GM18505 (cell line): ENCODE results near the gene RFTN1.
"Not testable (repeated sequence)": the region's sequence is repeated elsewhere in the genome, so short reads cannot be mapped to it uniquely, and the experiment has no call there.

Source experiments
- ATAC-seq: cut with Tn5 transposase; IDR thresholded peaks from one replicate; pipeline ENCODE4 v1.9.1; 2021; ENCODE audit not compliant: unreplicated experiment
- POLR2A ChIP-seq: IDR thresholded peaks from 4 replicates; pipeline ENCODE4 v1.6.1; 2011; ENCODE audit warnings: borderline replicate concordance; ENCODE audit not compliant: insufficient read depth, insufficient read length; ENCODE audit errors: extremely low read depth

Gene RFTN1

DNA sequence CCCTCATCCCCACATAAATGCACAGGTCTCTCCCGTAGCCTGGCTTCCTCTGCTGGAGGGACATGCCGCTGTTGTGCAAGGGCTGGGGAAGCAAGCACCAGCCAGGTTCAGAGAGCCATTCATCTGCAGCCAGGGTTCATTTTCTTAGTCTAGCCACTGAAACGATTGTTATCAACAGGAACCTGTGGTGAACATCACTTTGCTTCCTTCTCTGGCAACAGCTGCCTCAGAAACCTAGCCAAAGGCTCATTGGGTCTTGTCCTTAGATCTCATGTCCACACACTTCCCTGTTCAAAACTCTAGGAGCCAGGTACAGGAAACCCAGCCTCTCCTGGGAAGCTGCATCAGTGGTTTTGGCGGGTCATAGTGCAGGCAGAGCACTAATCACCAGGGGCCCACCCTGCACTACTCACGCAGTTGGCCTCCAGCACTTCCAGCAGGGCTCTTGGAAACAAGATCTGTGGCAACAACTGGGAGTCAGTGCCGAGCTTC, 201.5 kb downstream of the RFTN1 start:
- no peak for TF ChIP-seq POLR2A
- peak; percentile 69 for ATAC-seq

DNA sequence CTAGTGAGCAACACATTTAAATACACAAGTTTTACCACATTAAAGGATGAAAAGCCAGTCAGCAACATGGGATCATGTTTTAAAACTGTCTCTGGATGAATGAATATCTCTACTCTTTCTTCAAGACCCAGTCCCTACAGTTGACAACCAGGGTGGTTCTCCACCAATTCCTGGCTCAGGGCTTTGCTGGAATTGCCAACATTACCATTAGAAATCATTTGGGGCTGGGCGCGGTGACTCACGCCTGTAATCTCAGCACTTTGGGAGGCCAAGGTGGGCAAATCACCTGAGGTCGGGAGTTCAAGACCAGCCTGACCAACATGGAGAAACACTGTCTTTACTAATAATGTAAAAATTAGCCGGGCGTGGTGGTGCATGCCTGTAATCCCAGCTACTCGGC, 203.0 kb downstream of the RFTN1 start:
- not testable (repeated sequence) for ATAC-seq

DNA sequence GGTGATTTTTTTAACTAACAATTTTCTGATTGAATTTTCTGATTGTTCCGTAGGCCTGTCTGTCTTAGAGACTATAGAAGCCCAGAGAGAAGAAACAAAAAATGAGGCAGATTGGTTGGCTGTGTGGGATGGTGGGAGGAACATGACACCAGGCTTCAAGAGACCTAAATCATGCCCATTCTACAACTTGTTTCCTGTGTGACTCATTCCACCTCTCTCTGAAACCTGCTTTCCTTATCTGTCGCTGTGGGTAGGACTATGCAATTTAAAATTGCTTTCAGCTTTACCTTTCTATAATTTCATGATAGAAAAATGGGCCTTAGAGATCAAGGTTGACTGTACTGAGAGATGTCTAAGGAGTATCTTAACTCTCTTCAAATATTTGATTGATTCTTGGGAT, 203.9 kb downstream of the RFTN1 start:
- peak; percentile 82 for ATAC-seq

DNA sequence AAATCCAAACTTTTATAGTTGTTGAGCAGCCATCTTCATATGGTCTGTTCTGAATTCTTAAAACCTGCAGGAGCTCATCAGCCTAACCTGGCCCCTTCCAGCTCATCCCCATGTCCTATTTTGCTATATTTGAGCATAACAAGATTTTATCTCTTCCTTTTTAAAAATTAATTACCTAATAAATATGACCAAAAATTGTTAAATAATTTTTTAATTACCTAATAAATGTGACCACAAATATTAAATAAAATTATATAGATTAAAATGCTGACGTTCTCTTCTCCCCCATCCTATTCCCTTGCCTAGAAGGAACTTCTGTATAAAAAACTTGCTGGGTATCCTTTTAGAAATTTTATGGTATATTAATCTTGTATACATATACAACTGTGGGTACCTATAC, 204.8 kb downstream of the RFTN1 start:
- no peak for TF ChIP-seq POLR2A
- ATAC-seq, result no peak

More for the DNA sequence above, 203.9 kb downstream of the RFTN1 start:
- TF ChIP-seq POLR2A, result no peak

DNA sequence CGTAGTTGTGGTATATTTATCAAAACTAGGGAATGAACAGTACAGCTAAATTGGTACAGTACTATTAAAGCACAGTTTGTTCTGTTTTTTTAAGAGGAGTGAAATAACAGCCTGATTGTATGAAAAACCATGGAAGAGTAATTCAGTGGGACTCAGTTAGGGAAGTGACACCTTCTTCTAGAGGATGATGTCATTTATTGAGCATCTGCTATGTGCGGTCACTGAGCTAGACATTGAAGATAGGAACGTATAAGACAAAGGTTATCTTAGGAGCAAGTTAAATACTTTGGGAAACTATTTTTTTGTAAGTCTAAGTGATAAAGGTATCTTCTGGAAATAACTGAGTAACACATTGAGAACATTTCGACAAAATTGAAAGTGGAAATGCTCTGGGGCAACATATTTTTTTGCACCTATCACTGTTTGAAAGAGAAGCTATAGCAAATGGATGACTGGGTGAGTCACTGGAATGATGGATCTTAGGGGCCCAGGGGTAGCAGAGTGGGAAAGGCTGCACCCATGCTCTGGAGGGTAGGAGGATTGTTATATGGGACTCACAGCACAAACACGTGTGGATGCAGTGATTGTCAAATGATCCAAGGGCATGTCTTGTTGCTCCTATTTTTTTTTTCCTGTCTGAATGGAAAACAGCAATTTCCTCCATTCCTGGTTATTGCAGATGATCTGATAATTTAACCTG, 205.5 kb downstream of the RFTN1 start:
- no peak for ATAC-seq
- no peak for TF ChIP-seq POLR2A

DNA sequence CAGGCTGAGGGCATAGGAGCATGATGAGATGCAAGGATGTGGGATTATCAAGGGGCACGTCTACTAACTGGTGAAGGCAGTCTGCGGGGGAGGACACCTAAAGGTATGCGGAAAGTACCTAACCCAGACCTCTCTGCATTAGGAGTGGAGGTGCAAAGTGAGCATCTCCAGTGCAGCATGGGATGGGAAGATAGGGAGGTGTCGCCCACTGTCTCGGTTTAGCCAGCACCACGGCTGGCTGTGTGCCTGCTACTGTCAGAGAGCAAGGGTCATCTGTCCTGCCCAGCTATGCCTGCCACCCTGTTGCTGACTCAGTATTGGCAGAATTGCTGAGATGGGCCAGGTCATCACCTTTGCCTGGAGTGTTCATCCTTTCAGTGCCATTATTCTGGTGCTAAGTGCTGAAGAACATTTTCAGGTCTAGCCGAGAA, 208.4 kb downstream of the RFTN1 start:
- no peak for ATAC-seq
- TF ChIP-seq POLR2A, result peak; percentile 38

DNA sequence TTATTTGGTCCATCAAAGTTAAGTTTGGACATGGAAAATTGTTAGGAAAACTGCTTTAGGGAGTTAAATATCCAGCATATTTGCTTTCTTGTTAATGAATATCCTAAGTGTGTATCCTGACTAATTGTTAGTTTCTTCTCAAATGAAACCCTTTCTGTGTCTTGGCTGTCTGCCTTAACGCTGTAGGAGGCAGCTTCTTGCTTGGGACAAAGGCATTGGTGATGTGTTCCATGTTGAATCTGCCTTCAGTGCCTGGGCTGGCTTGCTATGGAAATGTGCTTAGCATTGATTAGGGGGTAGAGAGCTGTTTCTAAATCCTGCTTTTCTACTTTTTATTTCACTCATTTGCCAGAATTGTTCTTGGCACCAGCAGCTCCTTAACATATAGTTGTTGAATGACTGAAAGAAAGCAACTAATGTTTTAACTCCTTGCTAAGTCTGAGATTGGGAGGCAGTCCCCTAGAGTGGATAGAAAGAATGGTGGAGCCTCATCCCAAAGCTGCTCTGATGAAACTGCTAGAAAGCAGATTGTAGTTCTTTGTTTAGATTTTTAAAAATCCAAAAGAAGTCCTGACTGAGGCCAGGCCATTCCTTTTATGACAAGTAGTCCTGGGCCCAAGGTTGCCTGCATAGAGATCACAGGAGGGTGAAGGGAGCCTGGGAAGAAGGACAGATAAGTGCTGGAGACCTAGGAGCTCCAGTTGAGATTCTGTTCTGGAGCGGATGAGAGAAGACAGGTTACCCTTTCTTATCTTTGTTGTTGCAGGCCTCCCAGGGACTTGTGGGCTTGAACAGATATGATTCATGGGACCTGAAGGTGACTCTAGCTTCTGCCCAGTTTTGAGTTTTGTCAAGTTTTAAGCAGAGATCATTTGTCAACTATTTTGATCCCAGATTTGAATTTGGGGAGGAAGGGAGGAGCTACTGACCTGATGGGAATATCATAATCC, 209.2 kb downstream of the RFTN1 start:
- ATAC-seq, result no peak
- TF ChIP-seq POLR2A, result no peak

DNA sequence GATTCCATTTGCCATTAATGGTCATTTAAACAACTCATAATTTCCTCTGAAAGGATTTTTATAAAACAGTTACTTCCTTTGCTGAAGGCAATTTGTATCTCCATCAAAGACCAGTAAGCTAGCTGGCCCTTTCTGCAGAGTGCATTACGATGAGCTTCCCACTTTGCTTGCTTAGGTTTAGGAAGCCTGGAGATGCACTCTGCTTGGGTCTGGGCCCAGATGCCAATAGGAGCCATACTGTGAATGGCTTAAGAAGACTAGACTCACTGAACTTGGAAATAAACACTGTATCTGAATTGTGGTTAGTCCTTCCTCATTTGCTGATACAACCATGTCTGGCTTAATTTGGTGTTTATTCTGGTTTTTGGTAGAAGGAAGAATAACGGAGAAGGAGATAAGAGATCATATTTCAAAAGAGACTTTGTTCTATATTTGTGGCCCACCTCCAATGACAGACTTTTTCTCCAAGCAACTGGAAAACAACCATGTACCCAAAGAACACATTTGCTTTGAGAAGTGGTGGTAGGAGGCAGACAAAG, 210.4 kb downstream of the RFTN1 start:
- TF ChIP-seq POLR2A, result no peak
- no peak for ATAC-seq

DNA sequence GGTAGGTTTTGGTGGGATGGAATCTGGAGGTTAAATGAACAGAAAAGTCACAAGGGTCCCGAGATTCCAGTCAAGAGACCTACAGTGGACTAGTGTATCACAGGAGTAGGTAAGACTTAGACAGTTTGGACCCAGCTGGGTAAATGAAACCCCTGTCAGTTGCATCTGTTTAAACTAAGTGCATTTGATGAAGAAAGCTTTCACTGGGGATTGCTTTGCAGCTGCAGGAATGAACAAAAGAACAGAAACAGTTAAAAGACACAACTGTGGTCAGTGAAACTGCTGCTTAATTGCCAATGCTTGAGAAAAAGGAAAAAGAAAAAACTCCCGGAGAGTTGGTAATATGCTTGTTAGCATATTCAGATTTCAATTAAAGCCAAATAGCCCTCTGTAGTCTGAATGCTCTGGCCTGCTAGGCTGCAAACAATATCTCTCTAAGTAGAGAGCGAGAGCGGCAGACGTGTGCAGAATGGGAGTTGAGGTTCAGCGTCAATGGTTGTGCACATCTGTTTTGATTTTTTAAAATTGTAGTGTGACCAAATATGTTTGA, 211.3 kb downstream of the RFTN1 start:
- no peak for ATAC-seq
- TF ChIP-seq POLR2A, result no peak

DNA sequence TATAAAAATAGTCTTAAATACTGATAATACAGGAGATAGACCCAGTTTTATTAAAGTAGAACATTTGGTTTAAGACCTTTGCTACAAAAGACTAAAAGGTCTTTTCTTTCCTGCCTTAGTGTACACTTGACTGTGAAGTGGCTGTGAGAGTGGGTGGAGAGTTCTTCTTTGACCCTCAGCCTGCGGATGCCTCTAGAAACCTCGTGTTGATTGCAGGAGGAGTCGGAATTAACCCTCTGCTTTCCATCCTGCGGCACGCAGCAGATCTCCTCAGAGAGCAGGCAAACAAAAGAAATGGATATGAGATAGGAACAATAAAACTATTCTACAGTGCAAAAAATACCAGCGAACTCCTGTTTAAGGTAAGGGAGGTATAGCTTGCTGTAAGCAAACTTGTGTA, 212.0 kb downstream of the RFTN1 start:
- TF ChIP-seq POLR2A, result no peak
- no peak for ATAC-seq

DNA sequence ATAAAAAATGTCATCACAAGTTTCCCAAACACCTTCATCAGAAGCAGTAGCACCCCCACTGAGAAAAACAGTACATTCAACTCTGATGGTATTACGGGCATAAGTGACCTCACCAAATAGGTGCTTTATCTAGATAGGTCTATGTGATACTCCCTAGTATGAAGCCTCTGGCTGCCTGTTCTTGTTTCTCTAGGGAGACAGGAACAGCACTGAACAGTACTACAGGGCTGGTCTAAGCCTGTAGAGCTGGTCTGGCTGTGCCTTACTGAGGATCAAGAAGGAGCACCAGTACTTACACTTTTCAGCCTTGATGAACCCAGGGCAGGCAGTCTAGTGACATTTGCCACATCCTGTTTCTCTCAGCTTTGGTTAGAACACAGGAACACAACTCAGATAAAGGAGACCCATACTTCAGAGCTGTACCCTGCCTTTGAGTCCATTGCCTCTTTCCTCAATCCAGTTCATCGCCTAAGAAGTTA, 212.6 kb downstream of the RFTN1 start:
- no peak for TF ChIP-seq POLR2A
- peak; percentile 64 for ATAC-seq

DNA sequence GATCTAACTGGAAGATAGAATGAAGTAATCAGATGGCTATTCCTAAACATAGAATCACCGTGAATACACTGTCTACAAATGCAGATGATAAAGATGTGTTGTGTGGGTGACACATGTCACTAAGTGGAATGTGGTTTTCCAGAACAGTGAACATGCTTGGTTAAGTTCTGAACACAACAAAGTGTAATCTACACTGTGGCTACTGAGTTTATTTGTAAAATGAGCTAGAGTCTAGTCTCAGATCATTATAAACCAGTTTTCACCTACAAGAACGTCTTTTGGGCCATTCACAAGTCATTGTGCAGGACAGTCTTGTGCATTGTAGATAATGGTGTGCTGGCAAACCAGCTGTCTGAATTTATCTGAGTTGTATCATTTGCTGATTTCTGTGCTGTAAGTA, 213.2 kb downstream of the RFTN1 start:
- no peak for TF ChIP-seq POLR2A
- ATAC-seq, result peak; percentile 51

DNA sequence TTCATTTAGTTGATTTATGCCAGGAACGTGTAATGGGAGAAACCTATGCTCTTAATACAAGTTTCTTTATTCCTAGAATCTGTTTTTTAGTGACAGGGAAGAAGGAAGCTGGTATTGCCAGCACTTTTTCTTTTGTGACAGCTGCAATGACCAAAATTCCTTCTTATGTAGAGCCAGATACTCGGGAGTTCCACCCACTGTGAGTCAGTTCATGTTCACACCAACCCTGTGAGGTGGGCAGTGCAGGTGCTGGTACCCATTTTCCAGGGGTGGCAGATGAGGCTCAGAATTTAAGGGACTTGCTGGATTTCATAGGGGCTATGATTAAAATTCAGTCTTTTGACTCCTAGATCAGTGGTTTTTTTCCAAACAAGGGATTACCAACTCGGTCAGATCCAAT, 213.8 kb downstream of the RFTN1 start:
- ATAC-seq, result no peak
- no peak for TF ChIP-seq POLR2A
